Panc1 (cell line): ENCODE measurements around the gene EFCAB9. TPM values are rescaled to one million over a fixed set of nuclear protein-coding genes. Genes with fewer than 3 reads are reported as not detected.

Experiments used
- ATAC-seq: fragments of 200-7000 bp; cut with Tn5 transposase; 2 replicates; pipeline ENCODE4 v1.9.1; 2020; ENCODE audit warnings: mild to moderate bottlenecking, moderate library complexity
- BruUV-seq: library from RNA; stranded (reverse); fragments of 400-500 nt; replicated peaks from 2 replicates; lab custom pipeline; 2021; lab: Mats Ljungman, UMichigan
- CTCF ChIA-PET: fragments of 300-600 bp; sonication (Branson Sonifier 250); formaldehyde crosslinking; loops from one replicate; lab custom pipeline; 2022; ENCODE audit warnings: antibody characterized with exemption; lab: Charles Lee
- POLR2A ChIA-PET: fragments of 300-600 bp; sonication (Branson Sonifier 250); formaldehyde crosslinking; loops from one replicate; lab custom pipeline; 2022; ENCODE audit warnings: antibody characterized with exemption; lab: Charles Lee
- DNase-seq: peaks from one replicate; pipeline ENCODE4 v3.0.0-alpha.2; 2010; ENCODE audit warnings: low read depth, low spot score
- H3K27ac ChIP-seq: 2 replicates; pipeline ENCODE4 v1.5.1; 2011; ENCODE audit warnings: mild to moderate bottlenecking, low read length, inconsistent platforms
- H3K27me3 ChIP-seq: fragments of 200-500 bp; sonication (Bioruptor generic); 2 replicates; pipeline ENCODE4 v1.6.0; 2014; ENCODE audit warnings: low read length, inconsistent platforms; ENCODE audit not compliant: control insufficient read depth, insufficient read depth
- H3K36me3 ChIP-seq: fragments of 200-500 bp; sonication (Bioruptor generic); 2 replicates; pipeline ENCODE4 v1.5.1; 2014; ENCODE audit warnings: inconsistent platforms, mild to moderate bottlenecking, low read length, moderate library complexity; ENCODE audit not compliant: control insufficient read depth, insufficient read depth
- H3K4me1 ChIP-seq: 2 replicates; pipeline ENCODE4 v1.5.1; 2011; ENCODE audit warnings: inconsistent platforms, mild to moderate bottlenecking, low read length, moderate library complexity; ENCODE audit not compliant: control insufficient read depth, insufficient read depth
- H3K4me3 ChIP-seq, 2 experiments: 2 replicates each; pipeline ENCODE4 v1.5.1; 2011 to 2012; ENCODE audit warnings: low read depth in 2 of 2, low read length in 2 of 2, mild to moderate bottlenecking in 2 of 2, inconsistent platforms in 1 of 2, moderate library complexity in 1 of 2
- H3K9me3 ChIP-seq: fragments of 200-500 bp; sonication (Bioruptor generic); 2 replicates; pipeline ENCODE4 v1.5.1; 2014; ENCODE audit warnings: low read depth, mild to moderate bottlenecking, inconsistent platforms, low read length, moderate library complexity; ENCODE audit not compliant: control insufficient read depth, insufficient read depth
- CTCF ChIP-seq: fragments of 450-650 bp; IDR thresholded peaks from 2 replicates; pipeline ENCODE4 v1.5.1; 2017; ENCODE audit warnings: mild to moderate bottlenecking
- POLR2AphosphoS5 ChIP-seq: IDR thresholded peaks from 2 replicates; pipeline ENCODE4 v1.6.1; 2012; ENCODE audit warnings: mild to moderate bottlenecking, low read depth, low read length, moderate library complexity
- REST ChIP-seq, 2 experiments: IDR thresholded peaks; 2 replicates each; pipeline ENCODE4 v1.6.1; 2011 to 2012; ENCODE audit warnings: low read depth in 2 of 2, control low read depth in 1 of 2, low read length in 1 of 2, mild to moderate bottlenecking in 1 of 2, moderate library complexity in 1 of 2; ENCODE audit not compliant: insufficient read depth in 1 of 2
- SIN3A ChIP-seq: IDR thresholded peaks from 2 replicates; pipeline ENCODE4 v1.6.1; 2012; ENCODE audit warnings: low read depth, mild to moderate bottlenecking, low read length, moderate library complexity, borderline replicate concordance; ENCODE audit not compliant: insufficient read depth
- TCF7L2 ChIP-seq: IDR thresholded peaks from 2 replicates; pipeline ENCODE4 v1.6.1; 2011; ENCODE audit warnings: mild to moderate bottlenecking, low read depth, low read length, inconsistent platforms
- in situ Hi-C: cut with HindIII; loops from 2 replicates; pipeline ENCODE4 v1.10.0; 2016; ENCODE audit warnings: low sequenced_read_pairs, low pct_unique_long_range_greater_than_20kb
- intact Hi-C: fragments of 100-400 bp; cut with micrococcal nuclease; formaldehyde crosslinking; loops from one replicate; pipeline ENCODE4 v1.10.0; 2022; ENCODE audit not compliant: unreplicated experiment
- total RNA-seq: library from RNA; stranded (reverse); gene quantifications from one replicate; pipeline ENCODE4 v1.2.1, GENCODE V29; 2021; ENCODE audit not compliant: unreplicated experiment

Gene EFCAB9
- total RNA-seq, 1 experiment from 2014 or later = not detected

- no peak overlapping the region for H3K4me3 ChIP-seq
- ATAC-seq = no peak
- TF ChIP-seq REST (IDR thresholded peaks at IDR 0.05; ENCODE audit: insufficient read depth in 1 of 2, low read depth in 2 of 2, low read length in 1 of 2) (no peak), TCF7L2 (no peak), SIN3A (no peak), POLR2AphosphoS5 (no peak)
- H3K27ac ChIP-seq = no peak overlapping the region
- in situ Hi-C loops (no loop called here), intact Hi-C loops (no loop called here)
- no peaks in the 10 kb centered on the region for H3K27me3 ChIP-seq
- no TSS peak for BruUV-seq
- DNase-seq = no peak
- POLR2A ChIA-PET = interaction anchor here (0.8 kb wide), 1 partner anchor 121 kb away, joined by 3 read pairs; no protein-coding TSS in a partner anchor
- no peaks in the 10 kb centered on the region for H3K9me3 ChIP-seq
- H3K4me1 ChIP-seq = no peaks in the 10 kb centered on the region
- peaks cover 10% of the 10 kb centered on the region for H3K36me3 ChIP-seq
- CTCF ChIA-PET = no interaction called here
Observed at GRCh38 chr5:172207511-172207910, 13.5 kb downstream of the EFCAB9 start.

DNA sequence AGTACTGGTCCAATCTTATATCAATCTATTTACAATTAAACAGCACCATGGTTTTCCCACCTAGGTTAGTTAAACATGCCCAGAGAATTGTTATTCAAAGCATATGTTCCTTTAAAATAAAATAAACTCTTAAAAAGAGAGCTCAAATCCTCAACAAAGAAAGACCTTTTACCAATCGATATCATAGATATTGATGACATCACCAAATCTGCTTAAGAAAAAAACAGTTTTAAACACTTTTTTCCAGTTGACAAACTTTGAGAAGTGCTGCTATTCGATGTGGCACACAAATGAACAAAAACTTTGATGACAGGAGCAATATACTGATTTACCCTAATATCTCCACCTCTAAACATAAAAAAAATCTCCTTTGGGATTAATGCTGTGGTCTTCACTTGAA lies 15.7 kb downstream of the EFCAB9 start:
- ATAC-seq (no peak), DNase-seq (no peak)
- Histone ChIP-seq H3K27ac (no peak overlapping the region), H3K4me3 (no peak overlapping the region), H3K9me3 (no peaks in the 10 kb centered on the region), H3K4me1 (no peaks in the 10 kb centered on the region), H3K27me3 (no peaks in the 10 kb centered on the region), H3K36me3 (peaks cover 10% of the 10 kb centered on the region)
- in situ Hi-C loops (no loop called here), intact Hi-C loops (no loop called here)
- no TSS peak for BruUV-seq
- CTCF ChIA-PET = no interaction called here
- TF ChIP-seq TCF7L2 = no peak
- no peak for TF ChIP-seq SIN3A
- TF ChIP-seq POLR2AphosphoS5 = no peak
- no peak for TF ChIP-seq CTCF
- TF ChIP-seq REST (IDR thresholded peaks at IDR 0.05; ENCODE audit: insufficient read depth in 1 of 2, low read depth in 2 of 2, low read length in 1 of 2) = no peak
- POLR2A ChIA-PET = no interaction called here
